H9 (cell line): ENCODE measurements around the gene IL1RL1. TPM values are rescaled to one million over a fixed set of nuclear protein-coding genes. Genes with fewer than 3 reads are reported as not detected.

ENCODE experiments used
- DNase-seq: peaks from one replicate; pipeline ENCODE4 v3.0.0-alpha.2; 2017
- H2AFZ ChIP-seq: one replicate; pipeline ENCODE4 v1.6.1; 2013; ENCODE audit warnings: mild to moderate bottlenecking, low read length, control low read depth, moderate library complexity
- H2AK5ac ChIP-seq: 2 replicates; pipeline ENCODE4 v1.6.1; 2013; ENCODE audit warnings: low read length, control low read depth, mixed read lengths; ENCODE audit not compliant: insufficient read length
- H2BK120ac ChIP-seq: one replicate; pipeline ENCODE4 v1.6.1; 2013; ENCODE audit warnings: low read depth, mild to moderate bottlenecking, low read length, control low read depth, inconsistent platforms; ENCODE audit not compliant: poor library complexity, severe bottlenecking
- H2BK12ac ChIP-seq: 2 replicates; pipeline ENCODE4 v1.6.1; 2013; ENCODE audit warnings: low read length, control low read depth, mixed read lengths, low read depth; ENCODE audit not compliant: insufficient read length
- H2BK15ac ChIP-seq: 2 replicates; pipeline ENCODE4 v1.6.1; 2013; ENCODE audit warnings: low read depth, low read length, control low read depth
- H2BK20ac ChIP-seq: one replicate; pipeline ENCODE4 v1.6.1; 2013; ENCODE audit warnings: low read depth, mild to moderate bottlenecking, low read length, control low read depth, inconsistent platforms; ENCODE audit not compliant: poor library complexity, severe bottlenecking
- H2BK5ac ChIP-seq: 2 replicates; pipeline ENCODE4 v1.6.1; 2013; ENCODE audit warnings: low read length, control low read depth, mixed read lengths; ENCODE audit not compliant: insufficient read length
- H3K14ac ChIP-seq: 2 replicates; pipeline ENCODE4 v1.6.1; 2013; ENCODE audit warnings: low read length, control low read depth; ENCODE audit not compliant: insufficient read depth
- H3K18ac ChIP-seq: 2 replicates; pipeline ENCODE4 v1.6.1; 2013; ENCODE audit warnings: low read depth, mild to moderate bottlenecking, mixed read lengths, low read length, control low read depth; ENCODE audit not compliant: insufficient read length
- H3K23ac ChIP-seq: 2 replicates; pipeline ENCODE4 v1.6.1; 2013; ENCODE audit warnings: low read length, control low read depth, mixed read lengths, low read depth; ENCODE audit not compliant: insufficient read length
- H3K23me2 ChIP-seq: 2 replicates; pipeline ENCODE4 v1.6.1; 2013; ENCODE audit warnings: low read depth, mild to moderate bottlenecking, mixed read lengths, low read length, control low read depth; ENCODE audit not compliant: insufficient read length, poor library complexity, severe bottlenecking
- H3K27ac ChIP-seq: 2 replicates; pipeline ENCODE4 v1.5.1; 2013; ENCODE audit warnings: low read length, control low read depth, mixed read lengths, low read depth; ENCODE audit not compliant: insufficient read length
- H3K27me3 ChIP-seq: 2 replicates; pipeline ENCODE4 v1.6.1; 2013; ENCODE audit warnings: low read length, control low read depth, inconsistent platforms; ENCODE audit not compliant: insufficient read depth
- H3K4ac ChIP-seq: 2 replicates; pipeline ENCODE4 v1.6.1; 2013; ENCODE audit warnings: low read depth, mild to moderate bottlenecking, control low read depth, inconsistent platforms, low read length, moderate library complexity
- H3K4me1 ChIP-seq: 2 replicates; pipeline ENCODE4 v1.6.1; 2013; ENCODE audit warnings: low read length, control low read depth, inconsistent platforms; ENCODE audit not compliant: insufficient read depth
- H3K4me2 ChIP-seq: 2 replicates; pipeline ENCODE4 v1.6.1; 2013; ENCODE audit warnings: low read length, control low read depth, mixed read lengths; ENCODE audit not compliant: insufficient read length, insufficient read depth
- H3K56ac ChIP-seq: 2 replicates; pipeline ENCODE4 v1.6.1; 2013; ENCODE audit warnings: low read depth, mild to moderate bottlenecking, mixed read lengths, low read length, control low read depth; ENCODE audit not compliant: insufficient read length
- H3K79me1 ChIP-seq: 2 replicates; pipeline ENCODE4 v1.6.1; 2013; ENCODE audit warnings: low read depth, mild to moderate bottlenecking, moderate library complexity, low read length, control low read depth, inconsistent platforms; ENCODE audit not compliant: insufficient read depth, poor library complexity, severe bottlenecking
- H3K79me2 ChIP-seq: 2 replicates; pipeline ENCODE4 v1.6.1; 2013; ENCODE audit warnings: low read length, control low read depth, inconsistent platforms; ENCODE audit not compliant: insufficient read depth
- H3K9ac ChIP-seq: 2 replicates; pipeline ENCODE4 v1.6.1; 2013; ENCODE audit warnings: low read length, control low read depth, mixed read lengths; ENCODE audit not compliant: insufficient read length; ENCODE audit errors: extremely low read depth
- H3K9me3 ChIP-seq: one replicate; pipeline ENCODE4 v1.6.1; 2013; ENCODE audit warnings: low read depth, low read length, inconsistent platforms; ENCODE audit not compliant: control insufficient read depth
- H3T11ph ChIP-seq: one replicate; pipeline ENCODE4 v1.6.1; 2013; ENCODE audit warnings: mild to moderate bottlenecking, low read length, control low read depth, inconsistent platforms
- H4K20me1 ChIP-seq: one replicate; pipeline ENCODE4 v1.6.1; 2013; ENCODE audit not compliant: control insufficient read depth, insufficient read length, insufficient read depth
- H4K5ac ChIP-seq: 2 replicates; pipeline ENCODE4 v1.6.1; 2013; ENCODE audit warnings: low read depth, mild to moderate bottlenecking, mixed read lengths, low read length, control low read depth; ENCODE audit not compliant: insufficient read length
- H4K8ac ChIP-seq: replicated peaks from 2 replicates; pipeline ENCODE4 v1.6.1; 2013; ENCODE audit warnings: low read length, control low read depth, mixed read lengths, low read depth; ENCODE audit not compliant: insufficient read length
- H4K91ac ChIP-seq: 2 replicates; pipeline ENCODE4 v1.6.1; 2013; ENCODE audit warnings: low read depth, mild to moderate bottlenecking, moderate library complexity, mixed read lengths, low read length, control low read depth; ENCODE audit not compliant: insufficient read length
- H3K27ac Mint-ChIP-seq, 3 experiments: 2 replicates in 2 of 3; 3 replicates in 1 of 3; pipeline ENCODE4 v1.8.0; 2020 to 2021; ENCODE audit warnings: mixed read lengths in 3 of 3, mild to moderate bottlenecking in 1 of 3, moderate library complexity in 1 of 3
- H3K27me3 Mint-ChIP-seq: 2 replicates; pipeline ENCODE4 v1.8.0; 2021; ENCODE audit warnings: low read depth, mild to moderate bottlenecking, moderate library complexity, mixed read lengths
- H3K36me3 Mint-ChIP-seq, 3 experiments: 2 replicates in 2 of 3; 3 replicates in 1 of 3; pipeline ENCODE4 v1.8.0; 2020 to 2021; ENCODE audit warnings: low read depth in 3 of 3, mixed read lengths in 3 of 3; ENCODE audit not compliant: insufficient read depth in 1 of 3
- H3K4me1 Mint-ChIP-seq, 2 experiments: 2 replicates each; pipeline ENCODE4 v1.8.0; 2020; ENCODE audit warnings: mixed read lengths in 2 of 2
- H3K4me3 Mint-ChIP-seq, 2 experiments: 2 replicates in 1 of 2; 3 replicates in 1 of 2; pipeline ENCODE4 v1.8.0; 2020 to 2021; ENCODE audit warnings: mild to moderate bottlenecking in 2 of 2, mixed read lengths in 2 of 2, moderate library complexity in 1 of 2
- H3K9me3 Mint-ChIP-seq, 2 experiments: 2 replicates in 1 of 2; 3 replicates in 1 of 2; pipeline ENCODE4 v1.8.0; 2020; ENCODE audit warnings: mild to moderate bottlenecking in 2 of 2, mixed read lengths in 2 of 2, moderate library complexity in 1 of 2
- WGBS: extraction: QIAGEN DNeasy Blood & Tissue Kit; methylation state at CpG from one replicate; pipeline ENCODE4 v1.1.7; 2013; ENCODE audit warnings: missing lambda C conversion rate, low lambda C conversion rate, mixed read lengths; ENCODE audit not compliant: insufficient read length; ENCODE audit errors: extremely low coverage; 5-methylcytosine and 5-hydroxymethylcytosine counted together
- total RNA-seq: library from RNA; stranded (reverse); gene quantifications from 2 replicates; pipeline ENCODE4 v1.2.1, GENCODE V29; 2021
- TF ChIP-seq, protein P1 (sequence below): fragments of 200-600 bp; sonication (generic); conservative IDR thresholded peaks from 3 replicates; pipeline ENCODE4 v1.8.0; 2021; ENCODE audit warnings: antibody characterized with exemption, mild to moderate bottlenecking

The IL1RL1 gene
- total RNA-seq, 1 experiment from 2014 or later = not detected

GRCh38 chr2:102277202-102277700, 34.1 kb upstream of the IL1RL1 start:
- no peak overlapping the region for H3K18ac ChIP-seq
- H2BK12ac ChIP-seq = no peak overlapping the region
- no peak overlapping the region for H3K14ac ChIP-seq
- H4K91ac ChIP-seq = no peak overlapping the region
- H3K9me3 ChIP-seq = no peaks in the 10 kb centered on the region
- Mint-ChIP-seq H3K36me3 (peaks cover 0 to 6% (median 4%) of the 10 kb centered on the region in 3 experiments; a peak in 3 of 7 replicates), H3K4me3 (no peak overlapping the region), H3K4me1 (no peaks in the 10 kb centered on the region), H3K27ac (no peak overlapping the region), H3K27me3 (no peaks in the 10 kb centered on the region), H3K9me3 (peaks cover 7 to 8% of the 10 kb centered on the region in 2 experiments)
- no peaks in the 10 kb centered on the region for H3K27me3 ChIP-seq
- no peak overlapping the region for H4K5ac ChIP-seq
- H3T11ph ChIP-seq = no peak overlapping the region
- no CpG with 5 or more reads among the region's 1 CpG for WGBS
- no peak overlapping the region for H2BK20ac ChIP-seq
- H4K20me1 ChIP-seq = no peaks in the 10 kb centered on the region
- H2BK15ac ChIP-seq = no peak overlapping the region
- H3K79me1 ChIP-seq = no peaks in the 10 kb centered on the region
- no peaks in the 10 kb centered on the region for H3K4me1 ChIP-seq
- no peaks in the 10 kb centered on the region for H3K79me2 ChIP-seq
- no peak overlapping the region for H3K4ac ChIP-seq
- no peak overlapping the region for H3K4me2 ChIP-seq
- no peak overlapping the region for H4K8ac ChIP-seq
- no peak overlapping the region for H3K9ac ChIP-seq
- no peak overlapping the region for H3K27ac ChIP-seq
- H3K23me2 ChIP-seq = no peaks in the 10 kb centered on the region
- H2AFZ ChIP-seq = no peak overlapping the region
- H2BK120ac ChIP-seq = no peak overlapping the region
- no peak overlapping the region for H2AK5ac ChIP-seq
- TF ChIP-seq, protein P1, sequence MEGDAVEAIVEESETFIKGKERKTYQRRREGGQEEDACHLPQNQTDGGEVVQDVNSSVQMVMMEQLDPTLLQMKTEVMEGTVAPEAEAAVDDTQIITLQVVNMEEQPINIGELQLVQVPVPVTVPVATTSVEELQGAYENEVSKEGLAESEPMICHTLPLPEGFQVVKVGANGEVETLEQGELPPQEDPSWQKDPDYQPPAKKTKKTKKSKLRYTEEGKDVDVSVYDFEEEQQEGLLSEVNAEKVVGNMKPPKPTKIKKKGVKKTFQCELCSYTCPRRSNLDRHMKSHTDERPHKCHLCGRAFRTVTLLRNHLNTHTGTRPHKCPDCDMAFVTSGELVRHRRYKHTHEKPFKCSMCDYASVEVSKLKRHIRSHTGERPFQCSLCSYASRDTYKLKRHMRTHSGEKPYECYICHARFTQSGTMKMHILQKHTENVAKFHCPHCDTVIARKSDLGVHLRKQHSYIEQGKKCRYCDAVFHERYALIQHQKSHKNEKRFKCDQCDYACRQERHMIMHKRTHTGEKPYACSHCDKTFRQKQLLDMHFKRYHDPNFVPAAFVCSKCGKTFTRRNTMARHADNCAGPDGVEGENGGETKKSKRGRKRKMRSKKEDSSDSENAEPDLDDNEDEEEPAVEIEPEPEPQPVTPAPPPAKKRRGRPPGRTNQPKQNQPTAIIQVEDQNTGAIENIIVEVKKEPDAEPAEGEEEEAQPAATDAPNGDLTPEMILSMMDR = no peak
- no peak for DNase-seq
- H3K23ac ChIP-seq = no peak overlapping the region
- H2BK5ac ChIP-seq = no peak overlapping the region
- no peak overlapping the region for H3K56ac ChIP-seq
